ENCODE data around the gene LRMDA.
A peak's percentile ranks its signal among the peaks of the same experiment; 100 is the strongest.
"Not testable (repeated sequence)": the region's sequence is repeated elsewhere in the genome, so short reads cannot be mapped to it uniquely, and the experiment has no call there.

The LRMDA gene

DNA sequence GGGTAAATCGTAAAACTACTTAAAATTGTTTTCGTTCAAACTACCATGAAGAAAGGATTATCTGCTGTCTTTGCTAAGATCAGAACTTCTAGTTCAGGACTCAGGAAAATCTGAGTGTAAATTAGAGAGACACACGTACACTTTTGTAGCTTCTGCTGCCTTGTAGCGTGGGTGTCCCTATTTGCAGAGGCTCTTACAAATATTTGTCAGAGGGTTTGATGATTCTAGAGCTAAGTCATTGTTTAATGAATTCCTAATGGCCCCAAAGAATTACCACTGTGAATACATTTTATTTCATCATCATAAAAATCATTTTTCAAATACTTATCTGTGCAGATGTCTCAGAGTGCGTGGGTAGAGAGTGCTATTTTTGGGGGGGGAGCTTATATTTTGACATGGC lies 314.9 kb downstream of the LRMDA start:
- DNase-seq (ENCODE audit: low read depth) = no peak

DNA sequence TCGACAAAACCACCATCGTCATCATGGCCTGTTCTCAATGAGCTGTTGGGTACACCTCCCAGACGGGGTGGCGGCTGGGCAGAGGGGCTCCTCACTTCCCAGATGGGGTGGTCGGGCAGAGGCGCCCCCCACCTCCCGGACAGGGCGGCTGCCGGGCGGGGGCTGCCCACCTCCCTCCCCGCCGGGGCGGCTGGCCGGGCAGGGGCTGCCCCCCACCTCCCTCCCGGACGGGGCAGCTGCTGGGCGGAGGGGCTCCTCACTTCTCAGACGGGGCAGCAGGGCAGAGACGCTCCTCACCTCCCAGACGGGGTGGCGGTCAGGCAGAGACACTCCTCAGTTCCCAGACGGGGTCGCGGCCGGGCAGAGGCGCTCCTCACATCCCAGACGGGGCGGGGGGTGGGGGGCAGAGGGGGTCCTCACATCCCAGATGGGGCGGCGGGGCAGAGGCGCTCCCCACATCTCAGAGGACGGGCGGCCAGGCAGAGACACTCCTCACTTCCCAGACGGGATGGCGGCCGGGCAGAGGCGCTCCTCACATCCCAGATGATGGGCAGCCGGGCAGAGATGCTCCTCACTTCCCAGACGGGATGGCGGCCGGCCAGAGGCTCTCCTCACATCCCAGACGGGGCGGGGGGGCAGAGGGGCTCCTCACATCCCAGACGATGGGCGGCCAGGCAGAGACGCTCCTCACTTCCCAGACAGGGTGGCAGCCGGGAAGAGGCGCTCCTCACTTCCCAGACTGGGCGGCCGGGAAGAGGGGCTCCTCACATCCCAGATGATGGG lies 318.9 kb downstream of the LRMDA start:
- DNase-seq (ENCODE audit: low read depth) = not testable (repeated sequence)

GRCh38 chr10:75751232-75751631 lies 319.8 kb downstream of the LRMDA start:
- no peak for DNase-seq (ENCODE audit: low read depth)

- no peak for DNase-seq (ENCODE audit: low read depth)
Observed at GRCh38 chr10:75753621-75754020, 322.2 kb downstream of the LRMDA start.

DNA sequence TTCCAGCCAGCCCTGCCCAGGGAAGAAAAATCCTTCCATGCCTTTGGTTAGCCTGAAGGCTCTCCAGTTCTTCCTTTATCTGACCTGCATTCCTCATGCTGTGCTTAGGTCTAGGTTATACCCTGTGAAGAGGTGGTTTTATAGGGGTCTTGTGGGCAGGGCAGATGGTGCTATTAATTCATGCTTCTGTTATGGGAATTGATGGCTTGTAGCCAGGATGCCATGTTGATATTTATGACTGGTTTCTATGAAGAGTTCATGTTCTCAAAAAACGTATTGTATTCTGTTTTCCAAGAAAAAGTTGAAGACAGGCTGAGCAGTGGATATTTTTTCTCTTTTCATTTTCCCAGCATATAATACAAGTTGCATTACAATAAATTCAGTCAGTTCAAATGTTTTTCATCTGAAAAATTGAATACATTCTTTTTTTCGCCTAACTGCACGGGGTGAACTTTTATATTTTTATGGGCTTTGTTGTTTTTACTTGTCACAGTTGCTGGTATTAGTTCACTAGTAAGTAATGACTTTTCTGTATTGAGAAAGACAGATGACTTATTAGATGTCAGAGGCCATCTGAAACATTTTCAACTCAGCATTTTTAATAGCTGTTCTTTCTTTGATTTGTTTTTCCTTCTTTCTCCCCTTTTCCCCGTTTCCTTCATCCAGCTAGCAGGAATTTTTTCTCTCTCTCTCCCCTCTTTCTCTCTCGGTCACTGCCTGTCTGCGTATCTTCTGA lies 322.8 kb downstream of the LRMDA start:
- DNase-seq (ENCODE audit: low read depth) = no peak

DNA sequence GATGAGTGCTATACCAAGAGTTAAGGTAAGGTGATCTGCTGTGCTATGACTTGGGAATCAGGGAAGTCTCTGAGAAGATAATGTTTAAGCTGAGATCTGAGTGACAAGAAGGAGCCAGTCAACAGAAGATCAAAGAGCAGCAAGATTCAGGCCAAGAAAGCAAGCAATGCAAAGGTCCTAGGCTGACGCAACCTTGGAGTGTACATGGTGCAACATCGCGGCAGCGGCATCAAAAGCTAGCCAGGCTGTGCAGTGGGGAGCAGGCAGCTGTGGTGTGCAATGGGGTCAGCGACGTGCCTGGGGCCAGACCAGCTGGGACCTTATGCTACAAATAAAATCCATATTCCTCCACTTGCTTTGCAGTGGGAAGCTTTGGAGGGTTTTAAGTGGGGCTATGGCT lies 324.1 kb downstream of the LRMDA start:
- DNase-seq (ENCODE audit: low read depth) = no peak

DNA sequence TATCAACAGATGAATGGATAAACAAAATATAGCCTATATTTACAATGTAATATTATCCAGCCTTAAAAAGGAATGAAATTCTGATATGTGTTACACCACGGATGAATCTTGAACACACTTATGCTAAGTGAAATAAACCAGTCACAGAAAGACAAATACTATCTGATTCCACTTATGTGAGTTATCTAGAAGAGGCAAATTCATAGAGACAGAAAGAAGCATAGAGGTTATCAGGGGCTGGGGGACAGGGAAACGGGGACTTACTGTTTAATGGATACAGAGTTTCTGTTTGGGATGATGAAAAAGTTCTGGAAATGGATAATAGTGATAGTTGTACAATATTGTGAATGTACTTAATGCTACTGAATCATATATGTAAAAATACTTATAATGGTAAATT lies 329.9 kb downstream of the LRMDA start:
- DNase-seq (ENCODE audit: low read depth) = no peak

GRCh38 chr10:75762431-75762802 lies 331.0 kb downstream of the LRMDA start:
- DNase-seq (ENCODE audit: low read depth) = no peak

GRCh38 chr10:75763652-75764051 lies 332.2 kb downstream of the LRMDA start:
- DNase-seq (ENCODE audit: low read depth) = no peak

DNA sequence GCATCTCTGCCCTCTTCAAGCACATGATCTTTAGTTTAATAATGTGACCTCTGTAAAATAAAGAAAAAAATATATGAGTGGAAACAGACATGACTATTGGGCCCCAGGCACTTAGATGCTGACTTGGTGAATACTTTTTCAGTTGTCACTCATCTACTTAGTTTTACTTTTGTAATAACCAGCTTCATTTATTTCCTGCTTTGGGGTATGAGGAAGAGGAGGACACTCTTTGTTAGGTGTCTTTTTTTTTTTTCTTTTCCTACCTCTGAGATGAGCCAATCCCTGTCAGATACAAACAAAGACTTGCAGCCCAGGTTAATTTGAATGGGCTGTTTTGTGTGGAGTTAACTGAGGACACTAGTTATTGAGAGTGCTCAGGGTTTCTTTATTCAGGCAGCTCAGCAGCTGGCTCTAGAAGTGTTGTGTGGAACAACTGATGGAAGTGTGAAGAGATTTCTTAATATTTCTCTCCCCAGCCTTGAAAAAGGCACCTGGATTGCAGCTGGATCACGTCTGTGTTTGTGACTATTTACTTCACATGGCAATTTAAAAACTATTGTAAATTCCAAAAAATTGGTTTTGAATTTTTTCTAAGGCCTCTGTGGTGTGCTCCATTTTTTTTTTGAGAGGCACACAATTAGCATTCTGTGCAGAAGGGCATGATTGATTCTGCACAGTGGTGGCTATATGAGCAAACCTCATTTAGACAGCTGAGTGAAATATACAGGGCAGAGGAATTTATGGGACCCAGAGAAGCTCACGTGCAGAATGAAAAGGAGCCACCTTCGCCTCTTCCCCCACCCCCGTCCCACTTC lies 333.8 kb downstream of the LRMDA start:
- no peak for DNase-seq (ENCODE audit: low read depth)

DNA sequence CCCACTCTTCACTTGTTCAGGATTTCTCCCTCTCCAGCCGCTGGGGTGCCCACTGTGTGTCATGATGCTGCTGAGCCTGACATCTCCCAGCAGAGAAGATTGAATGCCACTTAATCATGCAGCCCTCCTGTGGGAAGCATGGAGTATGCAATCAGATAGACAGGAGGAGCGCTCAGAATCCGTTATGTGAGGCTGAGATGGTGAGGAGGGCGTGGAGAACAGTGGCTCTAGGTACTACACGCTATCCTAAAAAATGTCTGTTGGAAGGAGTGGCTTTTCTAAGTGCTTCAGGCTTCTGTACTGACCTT lies 334.3 kb downstream of the LRMDA start:
- DNase-seq (ENCODE audit: low read depth) = no peak

- DNase-seq (ENCODE audit: low read depth) = no peak
Observed at GRCh38 chr10:75766106-75766505, 334.7 kb downstream of the LRMDA start.

GRCh38 chr10:75766752-75767151 lies 335.3 kb downstream of the LRMDA start:
- DNase-seq (ENCODE audit: low read depth) = not testable (repeated sequence)

DNA sequence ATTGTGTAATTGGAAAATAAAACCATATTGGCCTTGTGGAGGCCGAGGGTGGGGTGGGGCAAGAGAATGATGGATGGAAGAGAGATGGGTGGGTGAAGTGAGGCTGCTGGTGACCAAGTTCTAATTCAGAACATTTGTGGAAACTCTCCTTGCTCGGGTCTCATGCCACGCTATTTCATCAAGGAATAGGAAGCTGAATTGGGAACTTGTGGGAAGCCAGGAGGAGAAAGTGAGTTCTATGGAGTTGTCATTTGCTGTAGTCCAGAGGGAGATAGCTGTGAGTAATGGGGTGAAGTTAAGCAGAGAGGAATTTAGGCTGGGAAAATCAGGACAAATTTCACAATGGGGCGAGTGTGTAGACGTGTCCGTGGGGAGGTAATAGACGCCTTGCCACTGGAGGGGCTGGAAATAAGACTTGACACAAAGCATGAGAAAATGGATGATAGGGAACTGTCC lies 339.2 kb downstream of the LRMDA start:
- DNase-seq (ENCODE audit: low read depth) = no peak

DNA sequence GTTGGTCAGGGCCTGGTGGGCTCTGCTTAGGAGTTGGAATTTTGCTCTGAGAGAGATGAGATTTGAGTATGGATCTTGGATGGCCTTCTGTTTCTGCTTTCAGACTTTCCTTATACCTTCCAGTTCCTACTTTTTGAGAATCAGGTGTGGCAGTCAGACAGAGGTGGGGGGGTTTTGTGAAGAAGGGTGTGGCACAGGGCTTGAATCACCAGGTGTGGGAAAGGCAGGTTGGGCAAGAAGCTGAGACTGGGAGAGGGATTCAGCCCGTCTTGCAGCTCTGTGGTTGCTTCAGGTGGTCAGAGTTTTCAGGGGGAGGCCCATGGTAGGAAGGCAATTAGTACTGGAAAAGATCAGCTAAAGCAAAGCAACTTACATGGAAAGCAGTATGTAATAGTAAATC lies 340.2 kb downstream of the LRMDA start:
- DNase-seq (ENCODE audit: low read depth) = no peak

GRCh38 chr10:75772153-75772887 lies 340.9 kb downstream of the LRMDA start:
- DNase-seq (ENCODE audit: low read depth) = peak; percentile 18

GRCh38 chr10:75773231-75773780 lies 341.9 kb downstream of the LRMDA start:
- peak; percentile 26 for DNase-seq (ENCODE audit: low read depth)

GRCh38 chr10:75773813-75774782 lies 342.7 kb downstream of the LRMDA start:
- no peak for DNase-seq (ENCODE audit: low read depth)

DNA sequence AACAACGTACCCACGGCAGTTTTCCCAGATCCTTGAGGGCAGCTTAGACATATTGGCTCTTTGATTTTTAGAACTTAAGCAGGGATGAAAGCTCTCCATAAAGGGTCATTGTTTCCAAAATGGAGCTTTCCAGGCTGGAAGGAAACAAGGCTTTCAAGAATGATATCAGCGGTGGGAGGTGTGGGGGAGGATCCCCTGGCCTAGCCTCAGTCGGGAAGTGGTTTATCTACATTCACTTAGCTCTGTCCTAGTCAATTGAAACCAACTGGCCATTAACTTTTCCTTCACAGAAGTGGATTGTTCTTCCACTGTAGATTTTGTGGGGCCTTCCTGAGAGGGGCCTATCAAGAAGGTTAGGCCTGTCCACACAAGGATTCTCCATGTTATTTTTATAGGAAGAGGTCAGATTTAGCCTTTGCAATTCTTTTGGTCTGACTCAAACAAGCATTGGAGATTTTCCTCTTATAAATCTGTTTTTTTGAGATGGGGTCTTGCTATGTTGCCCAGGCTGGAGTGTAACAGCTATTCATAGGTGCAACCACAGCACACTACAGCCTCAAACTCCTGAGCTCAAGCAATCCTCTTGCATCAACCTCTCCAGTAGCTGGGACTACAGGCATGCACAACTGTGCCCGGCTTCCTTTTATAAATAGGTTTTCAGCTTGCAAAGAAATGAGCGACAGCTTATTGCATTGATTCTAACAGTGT lies 343.5 kb downstream of the LRMDA start:
- no peak for DNase-seq (ENCODE audit: low read depth)

Data from ELR (cell line).